Smooth muscle cell (in vitro differentiated cells): Measurements from ENCODE around the gene ADIPOR2. TPM values are rescaled to one million over a fixed set of nuclear protein-coding genes. Genes with fewer than 3 reads are reported as not detected.

Source experiments
- DNase-seq: peaks from one replicate; lab custom pipeline; 2025; ENCODE audit not compliant: unreplicated experiment; lab: John Stamatoyannopoulos, UW
- H2AFZ ChIP-seq: fragments of 200-600 bp; sonication (generic); 2 replicates; pipeline ENCODE4 v1.6.0; 2016; ENCODE audit warnings: antibody characterized with exemption, low read depth, mild to moderate bottlenecking
- H3F3A ChIP-seq: fragments of 200-600 bp; sonication (generic); 2 replicates; pipeline ENCODE4 v1.6.0; 2017; ENCODE audit warnings: antibody characterized with exemption, low read depth
- H3K27ac ChIP-seq: fragments of 200-600 bp; sonication (generic); 2 replicates; pipeline ENCODE4 v1.5.1; 2016; ENCODE audit warnings: low read depth, mild to moderate bottlenecking
- H3K27me3 ChIP-seq: fragments of 200-600 bp; sonication (generic); 2 replicates; pipeline ENCODE4 v1.6.1; 2016; ENCODE audit warnings: low read depth, mild to moderate bottlenecking
- H3K36me3 ChIP-seq: fragments of 200-600 bp; sonication (generic); 2 replicates; pipeline ENCODE4 v1.5.1; 2016; ENCODE audit warnings: low read depth
- H3K4me1 ChIP-seq: fragments of 200-600 bp; sonication (generic); 2 replicates; pipeline ENCODE4 v1.5.1; 2016; ENCODE audit warnings: low read depth
- H3K4me2 ChIP-seq: fragments of 200-600 bp; sonication (generic); 2 replicates; pipeline ENCODE4 v1.6.0; 2016; ENCODE audit warnings: mild to moderate bottlenecking
- H3K4me3 ChIP-seq: fragments of 200-600 bp; sonication (generic); 2 replicates; pipeline ENCODE4 v1.5.1; 2016; ENCODE audit warnings: mild to moderate bottlenecking
- H3K79me2 ChIP-seq: fragments of 200-600 bp; sonication (generic); 2 replicates; pipeline ENCODE4 v1.6.0; 2016; ENCODE audit warnings: low read depth, mild to moderate bottlenecking
- H3K9ac ChIP-seq: fragments of 200-600 bp; sonication (generic); 2 replicates; pipeline ENCODE4 v1.6.0; 2016; ENCODE audit warnings: low read depth
- H3K9me3 ChIP-seq: fragments of 200-600 bp; sonication (generic); replicated peaks from 2 replicates; pipeline ENCODE4 v1.5.1; 2016; ENCODE audit warnings: low read depth
- H4K20me1 ChIP-seq: fragments of 200-600 bp; sonication (generic); 2 replicates; pipeline ENCODE4 v1.6.0; 2016; ENCODE audit warnings: low read depth
- CTCF ChIP-seq: fragments of 200-600 bp; sonication (generic); IDR thresholded peaks from 2 replicates; pipeline ENCODE4 v1.5.1; 2017; ENCODE audit warnings: borderline replicate concordance, mild to moderate bottlenecking, antibody characterized with exemption; ENCODE audit not compliant: insufficient read depth, poor library complexity, severe bottlenecking
- WGBS: methylation state at CpG from one replicate; pipeline ENCODE4 v1.1.7; 2016; ENCODE audit warnings: low lambda C conversion rate; 5-methylcytosine and 5-hydroxymethylcytosine counted together
- polyA plus RNA-seq: library from polyadenylated mRNA; unstranded; fragments of >200 nt; fragmentation: Nextera tagmentation; extraction: Ambion mirVana; gene quantifications from 2 replicates; pipeline ENCODE4 v1.2.1, GENCODE V29; 2016
- total RNA-seq: library from RNA; depleted of rRNA; stranded (reverse); fragments of >200 nt; gene quantifications from 2 replicates; pipeline ENCODE4 v1.2.3, GENCODE V29; 2014

Gene ADIPOR2
- total and polyA plus RNA-seq, 2 experiments from 2014 or later: 7.0 to 34.1 TPM

- H3K4me3 ChIP-seq: no peak overlapping the region
- peaks cover 97% of the 10 kb centered on the region for H4K20me1 ChIP-seq
- no peak for DNase-seq
- 58% methylated on average over 5 of the region's 5 CpGs for WGBS
- peak overlapping the region; percentile 76 for H3K27ac ChIP-seq
- peak overlapping the region; percentile 50 for H3K4me2 ChIP-seq
- peaks cover 4% of the 10 kb centered on the region for H3K79me2 ChIP-seq
- peaks cover 17% of the 10 kb centered on the region for H3K4me1 ChIP-seq
- no peaks in the 10 kb centered on the region for H3K9me3 ChIP-seq
- TF ChIP-seq CTCF: no peak
- H3K9ac ChIP-seq: peak overlapping the region; percentile 33
- H3F3A ChIP-seq: peaks cover 10% of the 10 kb centered on the region
- H2AFZ ChIP-seq: no peak overlapping the region
- H3K27me3 ChIP-seq: no peaks in the 10 kb centered on the region
- H3K36me3 ChIP-seq: no peaks in the 10 kb centered on the region
These were observed 86.9 kb downstream of the ADIPOR2 start for GRCh38 chr12:1777798-1778197.

GRCh38 chr12:1778911-1779310 is 88.0 kb downstream of the ADIPOR2 start:
- no peak for TF ChIP-seq CTCF
- no peak for DNase-seq
- Histone ChIP-seq H3K36me3 (no peaks in the 10 kb centered on the region), H3K27ac (no peak overlapping the region), H3K9ac (no peak overlapping the region), H3K4me3 (no peak overlapping the region), H3K27me3 (no peaks in the 10 kb centered on the region), H3K79me2 (peaks cover 4% of the 10 kb centered on the region), H3F3A (peaks cover 10% of the 10 kb centered on the region), H4K20me1 (peaks cover 97% of the 10 kb centered on the region), H3K4me1 (peaks cover 17% of the 10 kb centered on the region), H2AFZ (no peak overlapping the region), H3K9me3 (no peaks in the 10 kb centered on the region), H3K4me2 (no peak overlapping the region)
- WGBS: 96% methylated on average over 4 of the region's 4 CpGs

- 94% methylated on average over 1 of the region's 1 CpG for WGBS
- Histone ChIP-seq H3K9ac (no peak overlapping the region), H3K27me3 (no peaks in the 10 kb centered on the region), H4K20me1 (peaks cover 98% of the 10 kb centered on the region), H3K9me3 (no peaks in the 10 kb centered on the region), H3K4me3 (no peak overlapping the region), H2AFZ (no peak overlapping the region), H3K4me2 (no peak overlapping the region), H3K36me3 (no peaks in the 10 kb centered on the region), H3K27ac (no peak overlapping the region), H3K79me2 (peaks cover 4% of the 10 kb centered on the region), H3F3A (peaks cover 10% of the 10 kb centered on the region), H3K4me1 (peaks cover 17% of the 10 kb centered on the region)
- no peak for TF ChIP-seq CTCF
- DNase-seq: no peak
These were observed 88.9 kb downstream of the ADIPOR2 start for GRCh38 chr12:1779783-1780182.

- H3K9me3 ChIP-seq: no peaks in the 10 kb centered on the region
- WGBS: 41% methylated on average over 2 of the region's 2 CpGs
- H4K20me1 ChIP-seq: peaks cover 99% of the 10 kb centered on the region
- H3K4me2 ChIP-seq: no peak overlapping the region
- H3K36me3 ChIP-seq: no peaks in the 10 kb centered on the region
- H3K4me1 ChIP-seq: peaks cover 2% of the 10 kb centered on the region
- no peak for TF ChIP-seq CTCF
- H2AFZ ChIP-seq: no peak overlapping the region
- H3F3A ChIP-seq: peaks cover 4% of the 10 kb centered on the region
- H3K27me3 ChIP-seq: no peaks in the 10 kb centered on the region
- no peak overlapping the region for H3K9ac ChIP-seq
- H3K79me2 ChIP-seq: peaks cover 4% of the 10 kb centered on the region
- DNase-seq: no peak
- no peak overlapping the region for H3K4me3 ChIP-seq
- H3K27ac ChIP-seq: no peak overlapping the region
These were observed 90.9 kb downstream of the ADIPOR2 start for GRCh38 chr12:1781772-1782171.
